ENCODE measurements around the gene TIGD4.

- TF ChIP-seq CTCF (IDR thresholded peaks at IDR 0.05) = no peak
- TF ChIP-seq SIN3A (IDR thresholded peaks at IDR 0.05; ENCODE audit: borderline replicate concordance, insufficient read depth, low read depth, low read length) = no peak
- TF ChIP-seq TCF7L2 (IDR thresholded peaks at IDR 0.05; ENCODE audit: low read depth, low read length) = no peak
Observed at GRCh38 chr4:152805818-152806217, 26.3 kb upstream of the TIGD4 start.
